Activated B cell treated with CpG ODN at 0.5 μM for 24 hours (primary cell): ENCODE measurements around the gene ANO2. TPM values are rescaled to one million over a fixed set of nuclear protein-coding genes. Genes with fewer than 3 reads are reported as not detected.

Experiments
- ATAC-seq: fragments of 200-7000 bp; cut with Tn5 transposase; one replicate; pipeline ENCODE4 v1.10.0; 2021; ENCODE audit warnings: low read depth, mild to moderate bottlenecking, moderate library complexity
- CTCF ChIA-PET: fragments of 350-600 bp; sonication (Branson Sonifier 250); formaldehyde crosslinking; loops from one replicate; lab custom pipeline; 2021; ENCODE audit warnings: antibody characterized with exemption; lab: Charles Lee
- POLR2A ChIA-PET: fragments of 350-600 bp; sonication (Branson Sonifier 250); formaldehyde crosslinking; loops from one replicate; lab custom pipeline; 2021; ENCODE audit warnings: antibody characterized with exemption; lab: Charles Lee
- DNase-seq: peaks from one replicate; pipeline ENCODE4 v3.0.0; 2022
- H3K27ac Mint-ChIP-seq: one replicate; pipeline ENCODE4 v1.8.0; 2020; ENCODE audit warnings: mixed read lengths
- H3K27me3 Mint-ChIP-seq: one replicate; pipeline ENCODE4 v1.8.0; 2021; ENCODE audit warnings: mixed read lengths
- H3K36me3 Mint-ChIP-seq: one replicate; pipeline ENCODE4 v1.8.0; 2021; ENCODE audit warnings: low read depth, mixed read lengths
- H3K4me1 Mint-ChIP-seq: one replicate; pipeline ENCODE4 v1.8.0; 2021; ENCODE audit warnings: mixed read lengths
- H3K4me3 Mint-ChIP-seq: one replicate; pipeline ENCODE4 v1.8.0; 2020; ENCODE audit warnings: mild to moderate bottlenecking, mixed read lengths
- H3K9me3 Mint-ChIP-seq: one replicate; pipeline ENCODE4 v1.8.0; 2020; ENCODE audit warnings: mixed read lengths
- intact Hi-C: fragments of 100-400 bp; cut with micrococcal nuclease; formaldehyde crosslinking; loops from one replicate; pipeline ENCODE4 v1.15.1; 2024
- total RNA-seq: library from RNA; stranded (reverse); gene quantifications from 2 replicates; pipeline ENCODE4 v1.2.3, GENCODE V29; 2022
- TF ChIP-seq, protein P1 (sequence below): fragments of 200-600 bp; IDR thresholded peaks from one replicate; pipeline ENCODE4 v1.8.0; 2022; ENCODE audit warnings: antibody characterized with exemption, mild to moderate bottlenecking

ANO2 gene
- total RNA-seq, 1 donor from 2014 or later: not detected

- no peak overlapping the region for H3K27ac Mint-ChIP-seq
- no peaks in the 10 kb centered on the region for H3K36me3 Mint-ChIP-seq
- no peaks in the 10 kb centered on the region for H3K4me1 Mint-ChIP-seq
- TF ChIP-seq, protein P1, sequence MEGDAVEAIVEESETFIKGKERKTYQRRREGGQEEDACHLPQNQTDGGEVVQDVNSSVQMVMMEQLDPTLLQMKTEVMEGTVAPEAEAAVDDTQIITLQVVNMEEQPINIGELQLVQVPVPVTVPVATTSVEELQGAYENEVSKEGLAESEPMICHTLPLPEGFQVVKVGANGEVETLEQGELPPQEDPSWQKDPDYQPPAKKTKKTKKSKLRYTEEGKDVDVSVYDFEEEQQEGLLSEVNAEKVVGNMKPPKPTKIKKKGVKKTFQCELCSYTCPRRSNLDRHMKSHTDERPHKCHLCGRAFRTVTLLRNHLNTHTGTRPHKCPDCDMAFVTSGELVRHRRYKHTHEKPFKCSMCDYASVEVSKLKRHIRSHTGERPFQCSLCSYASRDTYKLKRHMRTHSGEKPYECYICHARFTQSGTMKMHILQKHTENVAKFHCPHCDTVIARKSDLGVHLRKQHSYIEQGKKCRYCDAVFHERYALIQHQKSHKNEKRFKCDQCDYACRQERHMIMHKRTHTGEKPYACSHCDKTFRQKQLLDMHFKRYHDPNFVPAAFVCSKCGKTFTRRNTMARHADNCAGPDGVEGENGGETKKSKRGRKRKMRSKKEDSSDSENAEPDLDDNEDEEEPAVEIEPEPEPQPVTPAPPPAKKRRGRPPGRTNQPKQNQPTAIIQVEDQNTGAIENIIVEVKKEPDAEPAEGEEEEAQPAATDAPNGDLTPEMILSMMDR: no peak
- ChIA-PET POLR2A (no interaction called here), CTCF (no interaction called here)
- DNase-seq: no peak
- peaks cover 1% of the 10 kb centered on the region for H3K27me3 Mint-ChIP-seq
- no peak for ATAC-seq
- no peak overlapping the region for H3K4me3 Mint-ChIP-seq
- intact Hi-C loops: no loop called here
- no peaks in the 10 kb centered on the region for H3K9me3 Mint-ChIP-seq
These were observed 205.1 kb downstream of the ANO2 start for GRCh38 chr12:5739917-5740316.

DNA sequence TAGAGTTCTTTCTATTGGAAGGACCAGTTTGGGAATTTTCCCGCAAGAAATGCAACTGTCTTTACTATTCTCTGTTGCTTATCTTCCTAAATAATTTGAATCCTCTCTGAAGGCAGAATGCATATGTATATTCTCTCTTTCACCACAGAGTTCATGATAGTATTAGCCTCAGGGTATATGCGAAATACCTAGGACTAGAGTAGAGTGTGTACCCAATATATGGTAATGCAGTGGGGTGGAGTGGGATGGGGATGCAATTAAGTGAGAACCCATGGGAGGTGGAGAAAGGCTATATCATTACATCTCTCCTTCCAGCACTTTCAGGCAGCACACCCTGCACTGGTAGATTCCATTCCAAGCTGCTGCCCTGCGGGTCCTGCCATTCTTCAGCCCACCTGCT is 207.3 kb downstream of the ANO2 start:
- POLR2A ChIA-PET: no interaction called here
- Mint-ChIP-seq H3K36me3 (no peaks in the 10 kb centered on the region), H3K4me1 (no peaks in the 10 kb centered on the region), H3K4me3 (no peak overlapping the region), H3K9me3 (no peaks in the 10 kb centered on the region), H3K27me3 (peaks cover 1% of the 10 kb centered on the region), H3K27ac (no peak overlapping the region)
- CTCF ChIA-PET: no interaction called here
- TF ChIP-seq, protein P1: no peak
- ATAC-seq (no peak), DNase-seq (no peak)
- intact Hi-C loops: no loop called here

- Mint-ChIP-seq H3K27ac (no peak overlapping the region), H3K4me3 (no peak overlapping the region), H3K4me1 (no peaks in the 10 kb centered on the region), H3K9me3 (no peaks in the 10 kb centered on the region), H3K36me3 (no peaks in the 10 kb centered on the region), H3K27me3 (peaks cover 1% of the 10 kb centered on the region)
- TF ChIP-seq, protein P1: no peak
- ChIA-PET CTCF (no interaction called here), POLR2A (no interaction called here)
- intact Hi-C loops: no loop called here
- ATAC-seq (no peak), DNase-seq (no peak)
These were observed 208.5 kb downstream of the ANO2 start for GRCh38 chr12:5736527-5736926.

- H3K27me3 Mint-ChIP-seq: peaks cover 1% of the 10 kb centered on the region
- CTCF ChIA-PET: no interaction called here
- POLR2A ChIA-PET: no interaction called here
- TF ChIP-seq, protein P1: no peak
- no peak overlapping the region for H3K4me3 Mint-ChIP-seq
- no peaks in the 10 kb centered on the region for H3K4me1 Mint-ChIP-seq
- no peaks in the 10 kb centered on the region for H3K9me3 Mint-ChIP-seq
- intact Hi-C loops: no loop called here
- no peak overlapping the region for H3K27ac Mint-ChIP-seq
- ATAC-seq (no peak), DNase-seq (no peak)
- no peaks in the 10 kb centered on the region for H3K36me3 Mint-ChIP-seq
These were observed 209.0 kb downstream of the ANO2 start for GRCh38 chr12:5736016-5736415.

GRCh38 chr12:5733916-5734315 is 211.1 kb downstream of the ANO2 start:
- DNase-seq: no peak
- CTCF ChIA-PET: no interaction called here
- TF ChIP-seq, protein P1: no peak
- Mint-ChIP-seq H3K9me3 (no peaks in the 10 kb centered on the region), H3K27ac (no peak overlapping the region), H3K36me3 (no peaks in the 10 kb centered on the region), H3K4me3 (no peak overlapping the region), H3K4me1 (no peaks in the 10 kb centered on the region), H3K27me3 (peaks cover 1% of the 10 kb centered on the region)
- ATAC-seq: no peak
- POLR2A ChIA-PET: no interaction called here
- intact Hi-C loops: no loop called here
